ENCODE measurements around the gene NR1D1. TPM values are rescaled to one million over a fixed set of nuclear protein-coding genes. Genes with fewer than 3 reads are reported as not detected.

NR1D1 gene
- total and polyA plus RNA-seq, 7 donors = 21.4 to 88.7 (median 40.8) TPM

DNA sequence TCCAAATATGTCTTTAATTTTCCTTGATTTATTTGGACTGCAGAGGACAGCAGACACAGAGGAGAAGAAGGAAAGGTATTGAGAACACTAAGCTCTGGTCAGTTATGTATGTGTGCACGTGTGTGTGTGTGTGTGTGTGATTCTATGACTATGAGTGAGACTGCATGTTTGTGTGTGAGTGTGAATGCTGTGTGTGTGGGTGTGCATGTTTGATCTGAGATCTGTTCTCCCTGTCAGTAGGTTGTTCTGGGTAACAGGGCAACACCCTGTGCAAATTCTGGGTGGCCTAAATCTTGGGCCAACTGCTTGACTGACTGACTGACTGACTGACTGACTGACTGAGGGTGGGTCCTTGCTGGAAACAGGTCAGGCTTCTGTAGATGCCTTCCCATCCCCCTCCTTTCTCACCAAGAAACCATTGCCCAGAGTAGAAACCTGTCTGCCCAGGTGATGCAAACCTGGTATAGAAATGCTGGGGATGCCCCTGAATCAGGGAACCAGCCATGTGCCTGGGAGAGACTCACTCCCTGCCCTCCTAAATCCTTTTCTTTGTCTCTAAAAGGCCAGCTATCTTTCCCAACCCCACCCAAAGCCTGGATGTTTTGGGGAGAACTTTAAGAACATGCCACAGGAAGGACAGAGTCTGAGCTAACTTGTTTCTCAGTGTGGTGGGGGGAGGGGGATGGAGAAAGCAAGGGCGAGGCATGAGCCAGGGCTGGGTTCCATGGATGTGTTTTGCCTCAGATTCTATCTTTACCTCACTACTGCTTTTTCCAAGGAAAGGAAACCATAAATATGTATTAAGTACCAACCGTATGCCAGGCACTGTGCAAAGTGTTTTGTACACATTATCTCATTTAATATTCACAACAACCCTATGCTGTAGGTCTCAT is 4.5 kb upstream of the NR1D1 start:
- H3K27ac ChIP-seq = peak overlapping the region; percentile 99

GRCh38 chr17:40103688-40104087 is 3.3 kb upstream of the NR1D1 start:
- H3K27ac ChIP-seq = peak overlapping the region; percentile 99
- WGBS, 3 donors = 17 to 28% (median 26%) methylated on average over 2 of the region's 2 CpGs
- no peaks in the 10 kb centered on the region for H3K9me3 ChIP-seq
- peaks cover 71% of the 10 kb centered on the region for H3K4me1 ChIP-seq
- no peak for DNase-seq
- intact Hi-C loops (cut with DNase I) = no loop called here
- no peaks in the 10 kb centered on the region for H3K27me3 ChIP-seq (ENCODE audit: insufficient read depth in 3 of 3, low read length in 2 of 3)
- no peak for TF ChIP-seq CTCF (IDR thresholded peaks at IDR 0.05)
- H3K36me3 ChIP-seq (ENCODE audit: insufficient read depth in 1 of 2, low read depth in 1 of 2) = no peaks in the 10 kb centered on the region
- ATAC-seq = no peak
- no peak overlapping the region for H3K4me3 ChIP-seq

More for the DNA sequence above, 4.5 kb upstream of the NR1D1 start:
- no peak for ATAC-seq
- Histone ChIP-seq H3K27me3 (ENCODE audit: insufficient read depth in 3 of 3, low read length in 2 of 3) (no peaks in the 10 kb centered on the region), H3K9me3 (no peaks in the 10 kb centered on the region), H3K4me1 (peaks cover 82% of the 10 kb centered on the region), H3K36me3 (ENCODE audit: insufficient read depth in 1 of 2, low read depth in 1 of 2) (no peaks in the 10 kb centered on the region), H3K4me3 (no peak overlapping the region)
- intact Hi-C loops (cut with DNase I) = no loop called here
- TF ChIP-seq CTCF (IDR thresholded peaks at IDR 0.05) = no peak
- DNase-seq = no peak
- WGBS, 3 donors = 56 to 70% (median 58%) methylated on average over 3 of the region's 3 CpGs

- peak in 1 of 2 donors; percentile 45 for DNase-seq
- peak overlapping the region; percentile 99 for H3K27ac ChIP-seq
- no peaks in the 10 kb centered on the region for H3K27me3 ChIP-seq (ENCODE audit: insufficient read depth in 3 of 3, low read length in 2 of 3)
- 53 to 66% (median 56%) methylated on average over 3 of the region's 3 CpGs for WGBS, 3 donors
- no peak for ATAC-seq
- TF ChIP-seq CTCF (IDR thresholded peaks at IDR 0.05) = no peak
- intact Hi-C loops (cut with DNase I) = no loop called here
- no peak overlapping the region for H3K4me3 ChIP-seq
- H3K9me3 ChIP-seq = no peaks in the 10 kb centered on the region
- peaks cover 70% of the 10 kb centered on the region for H3K4me1 ChIP-seq
- H3K36me3 ChIP-seq (ENCODE audit: insufficient read depth in 1 of 2, low read depth in 1 of 2) = peaks cover 0 to under 1% of the 10 kb centered on the region in 2 donors
Measured at GRCh38 chr17:40103071-40103661, 2.8 kb upstream of the NR1D1 start.

GRCh38 chr17:40101367-40102210 is 1.2 kb upstream of the NR1D1 start:
- H3K27me3 ChIP-seq (ENCODE audit: insufficient read depth in 3 of 3, low read length in 2 of 3) = no peaks in the 10 kb centered on the region
- peaks cover 1 to 17% of the 10 kb centered on the region in 2 donors for H3K36me3 ChIP-seq (ENCODE audit: insufficient read depth in 1 of 2, low read depth in 1 of 2)
- peaks cover 70% of the 10 kb centered on the region for H3K4me1 ChIP-seq
- peak overlapping the region; percentile 99 for H3K27ac ChIP-seq
- intact Hi-C loops (cut with DNase I) = no loop called here
- ATAC-seq = no peak
- 62 to 73% (median 73%) methylated on average over 16 of the region's 16 CpGs for WGBS, 3 donors
- no peak for DNase-seq
- no peak for TF ChIP-seq CTCF (IDR thresholded peaks at IDR 0.05)
- no peaks in the 10 kb centered on the region for H3K9me3 ChIP-seq
- peak overlapping the region; percentile 98 for H3K4me3 ChIP-seq
